Measurements from ENCODE around the gene ARL2. TPM values are rescaled to one million over a fixed set of nuclear protein-coding genes. Genes with fewer than 3 reads are reported as not detected.
"Not testable (repeated sequence)": the region's sequence is repeated elsewhere in the genome, so short reads cannot be mapped to it uniquely, and the experiment has no call there.

Gene ARL2
- total RNA-seq, 1 experiment from 2014 or later = 171 TPM

DNA sequence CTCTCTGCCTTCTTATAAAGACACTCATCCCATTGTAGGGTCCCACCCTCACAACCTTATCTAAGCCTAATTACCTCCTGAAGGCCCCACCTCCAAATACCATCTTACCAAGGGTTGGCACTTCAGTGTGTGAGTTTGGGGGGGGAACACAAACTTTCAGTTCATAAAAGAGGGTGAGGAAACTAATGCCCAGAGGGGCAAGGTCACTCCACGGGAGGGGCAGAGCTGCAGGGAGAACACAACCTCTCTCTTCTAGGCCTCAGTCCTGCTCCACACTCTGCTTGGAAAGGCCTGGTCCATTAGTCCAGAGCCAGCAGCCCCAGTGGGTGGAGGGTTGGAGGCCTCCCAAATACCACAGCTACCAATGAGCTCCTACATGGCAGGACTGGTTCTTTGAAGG, 14.5 kb upstream of the ARL2 start (continued):
- TF ChIP-seq ARID4B (CRISPR knock-in tag; IDR thresholded peaks at IDR 0.05; ENCODE audit: borderline replicate concordance) = no peak

- no peak for ATAC-seq
- TF ChIP-seq NFYB (CRISPR knock-in tag; conservative IDR thresholded peaks at IDR 0.05; ENCODE audit: low read depth) (no peak), ETV6 (CRISPR knock-in tag; IDR thresholded peaks at IDR 0.05) (no peak), NR2C2 (CRISPR knock-in tag; IDR thresholded peaks at IDR 0.05) (no peak), FOXP1 (CRISPR knock-in tag; IDR thresholded peaks at IDR 0.05; ENCODE audit: borderline replicate concordance) (no peak), CBFB (CRISPR knock-in tag; IDR thresholded peaks at IDR 0.05; ENCODE audit: low read depth) (no peak), SMAD4 (CRISPR knock-in tag; IDR thresholded peaks at IDR 0.05) (no peak), EMX1 (CRISPR knock-in tag; IDR thresholded peaks at IDR 0.05) (no peak), ZBTB21 (CRISPR knock-in tag; IDR thresholded peaks at IDR 0.05; ENCODE audit: borderline replicate concordance) (no peak)
- TF ChIP-seq, protein P1, sequence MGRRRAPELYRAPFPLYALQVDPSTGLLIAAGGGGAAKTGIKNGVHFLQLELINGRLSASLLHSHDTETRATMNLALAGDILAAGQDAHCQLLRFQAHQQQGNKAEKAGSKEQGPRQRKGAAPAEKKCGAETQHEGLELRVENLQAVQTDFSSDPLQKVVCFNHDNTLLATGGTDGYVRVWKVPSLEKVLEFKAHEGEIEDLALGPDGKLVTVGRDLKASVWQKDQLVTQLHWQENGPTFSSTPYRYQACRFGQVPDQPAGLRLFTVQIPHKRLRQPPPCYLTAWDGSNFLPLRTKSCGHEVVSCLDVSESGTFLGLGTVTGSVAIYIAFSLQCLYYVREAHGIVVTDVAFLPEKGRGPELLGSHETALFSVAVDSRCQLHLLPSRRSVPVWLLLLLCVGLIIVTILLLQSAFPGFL (CRISPR knock-in tag; IDR thresholded peaks at IDR 0.05; ENCODE audit: borderline replicate concordance) = no peak
- POLR2A ChIA-PET = no interaction called here
- Mint-ChIP-seq H3K27ac (no peak overlapping the region), H3K4me1 (peaks cover 6% of the 10 kb centered on the region), H3K36me3 (no peaks in the 10 kb centered on the region), H3K9me3 (no peaks in the 10 kb centered on the region), H3K27me3 (ENCODE audit: low read depth) (no peaks in the 10 kb centered on the region), H3K4me3 (no peak overlapping the region)
- DNase-seq (ENCODE audit: low spot score) = no peak
- CTCF ChIA-PET = interaction anchor here (0.6 to 3.6 kb wide), 3 partner anchors 11 to 115 kb away, joined by 3 to 20 read pairs (median 3); partner anchors contain the start of gene ARL2
These were observed 11.3 kb upstream of the ARL2 start for GRCh38 chr11:65002706-65003105.

GRCh38 chr11:65003282-65003681, 10.7 kb upstream of the ARL2 start:
- H3K27ac Mint-ChIP-seq = no peak overlapping the region
- ATAC-seq = peak; percentile 56
- H3K9me3 Mint-ChIP-seq = no peaks in the 10 kb centered on the region
- DNase-seq (ENCODE audit: low spot score) = no peak
- ChIA-PET CTCF (interaction anchor here (0.6 to 3.6 kb wide), 3 partner anchors 10 to 115 kb away, joined by 3 to 20 read pairs (median 3); partner anchors contain the start of gene ARL2), POLR2A (no interaction called here)
- no peaks in the 10 kb centered on the region for H3K27me3 Mint-ChIP-seq (ENCODE audit: low read depth)
- no peak overlapping the region for H3K4me3 Mint-ChIP-seq
- no peaks in the 10 kb centered on the region for H3K36me3 Mint-ChIP-seq
- TF ChIP-seq TEAD4 (CRISPR knock-in tag; IDR thresholded peaks at IDR 0.05) = 0 out of 2 replicates have a peak, but pooled peaks have one; percentile 66
- TF ChIP-seq TP53 (CRISPR knock-in tag; IDR thresholded peaks at IDR 0.05) = no peak
- peak; percentile 54; the same call in 1 of the 2 replicates for TF ChIP-seq JUN (CRISPR knock-in tag; IDR thresholded peaks at IDR 0.05)
- H3K4me1 Mint-ChIP-seq = peaks cover 3% of the 10 kb centered on the region

DNA sequence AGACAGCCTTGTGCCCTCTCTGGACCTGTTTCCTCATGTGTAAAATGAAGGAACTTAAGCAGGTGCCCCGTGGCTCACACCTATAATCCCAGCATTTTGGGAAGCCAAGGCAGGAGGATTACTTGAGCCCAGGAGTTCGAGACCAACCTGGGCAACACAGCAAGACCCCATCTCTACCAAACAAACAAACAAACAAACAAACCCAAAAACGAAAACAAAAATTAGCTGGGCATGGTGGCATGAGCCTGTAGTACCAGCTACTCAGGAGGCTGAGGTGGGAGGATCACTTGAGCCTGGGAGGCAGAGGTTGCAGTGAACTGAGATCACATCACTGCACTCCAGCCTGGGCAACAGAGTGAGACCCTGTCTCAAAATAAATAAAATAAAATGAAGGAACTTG, 10.0 kb upstream of the ARL2 start:
- H3K36me3 Mint-ChIP-seq; DNase-seq (ENCODE audit: low spot score); H3K9me3 Mint-ChIP-seq; POLR2A ChIA-PET; H3K27me3 Mint-ChIP-seq (ENCODE audit: low read depth); H3K4me1 Mint-ChIP-seq; ATAC-seq; H3K4me3 Mint-ChIP-seq; H3K27ac Mint-ChIP-seq: not testable (repeated sequence)
- CTCF ChIA-PET = interaction anchor here (1.0 to 3.6 kb wide), 3 partner anchors 10 to 116 kb away, joined by 3 to 20 read pairs (median 3); partner anchors contain the start of gene ARL2

- no peak for ATAC-seq
- DNase-seq (ENCODE audit: low spot score) = no peak
- H3K27ac Mint-ChIP-seq = no peak overlapping the region
- POLR2A ChIA-PET = no interaction called here
- H3K27me3 Mint-ChIP-seq (ENCODE audit: low read depth) = no peaks in the 10 kb centered on the region
- peaks cover 3% of the 10 kb centered on the region for H3K4me1 Mint-ChIP-seq
- no peaks in the 10 kb centered on the region for H3K9me3 Mint-ChIP-seq
- no peak overlapping the region for H3K4me3 Mint-ChIP-seq
- CTCF ChIA-PET = interaction anchor here (1.4 kb wide), 1 partner anchor 11 kb away, joined by 9 read pairs; the partner anchor contains the start of gene BATF2
- H3K36me3 Mint-ChIP-seq = no peaks in the 10 kb centered on the region
- TF ChIP-seq MXD4 (CRISPR knock-in tag; IDR thresholded peaks at IDR 0.05; ENCODE audit: borderline replicate concordance) = no peak
- no peak for TF ChIP-seq ZNF121 (CRISPR knock-in tag; IDR thresholded peaks at IDR 0.05)
- TF ChIP-seq, protein P2, sequence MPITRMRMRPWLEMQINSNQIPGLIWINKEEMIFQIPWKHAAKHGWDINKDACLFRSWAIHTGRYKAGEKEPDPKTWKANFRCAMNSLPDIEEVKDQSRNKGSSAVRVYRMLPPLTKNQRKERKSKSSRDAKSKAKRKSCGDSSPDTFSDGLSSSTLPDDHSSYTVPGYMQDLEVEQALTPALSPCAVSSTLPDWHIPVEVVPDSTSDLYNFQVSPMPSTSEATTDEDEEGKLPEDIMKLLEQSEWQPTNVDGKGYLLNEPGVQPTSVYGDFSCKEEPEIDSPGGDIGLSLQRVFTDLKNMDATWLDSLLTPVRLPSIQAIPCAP (CRISPR knock-in tag; IDR thresholded peaks at IDR 0.05) = no peak
- no peak for TF ChIP-seq AFF4 (CRISPR knock-in tag; IDR thresholded peaks at IDR 0.05; ENCODE audit: borderline replicate concordance)
- TF ChIP-seq, protein P3, sequence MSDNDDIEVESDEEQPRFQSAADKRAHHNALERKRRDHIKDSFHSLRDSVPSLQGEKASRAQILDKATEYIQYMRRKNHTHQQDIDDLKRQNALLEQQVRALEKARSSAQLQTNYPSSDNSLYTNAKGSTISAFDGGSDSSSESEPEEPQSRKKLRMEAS (CRISPR knock-in tag; IDR thresholded peaks at IDR 0.05) = no peak
These were observed 5.9 kb upstream of the ARL2 start for GRCh38 chr11:65008016-65008415.

Measured in WTC11 (cell line).